Mucosa of descending colon (tissue), 3 donors: ENCODE data around the gene DYNC1H1. TPM values are rescaled to one million over a fixed set of nuclear protein-coding genes. Genes with fewer than 3 reads are reported as not detected.
A peak's percentile ranks its signal among the peaks of the same experiment; 100 is the strongest.

Experiments used
- ATAC-seq: fragments of 200-7000 bp; cut with Tn5 transposase; one replicate; pipeline ENCODE4 v1.9.1; 2020; ENCODE audit warnings: mild to moderate bottlenecking, moderate library complexity
- DNase-seq, 3 donors: peaks; one replicate each; pipeline ENCODE4 v3.0.0-alpha.2; 2020
- H3K36me3 ChIP-seq: fragments of 200-600 bp; one replicate; pipeline ENCODE4 v1.8.0; 2021; ENCODE audit warnings: low read depth, mild to moderate bottlenecking
- H3K4me1 ChIP-seq: fragments of 200-600 bp; one replicate; pipeline ENCODE4 v1.8.0; 2021; ENCODE audit warnings: low read depth, mild to moderate bottlenecking
- H3K4me3 ChIP-seq: fragments of 200-600 bp; one replicate; pipeline ENCODE4 v1.8.0; 2021; ENCODE audit warnings: mild to moderate bottlenecking
- H3K9me3 ChIP-seq: fragments of 200-600 bp; one replicate; pipeline ENCODE4 v1.8.0; 2021; ENCODE audit warnings: mild to moderate bottlenecking
- CTCF ChIP-seq: fragments of 200-600 bp; IDR thresholded peaks from one replicate; pipeline ENCODE4 v1.8.0; 2022; ENCODE audit warnings: antibody characterized with exemption, mild to moderate bottlenecking
- intact Hi-C, 2 donors: fragments of 100-400 bp; cut with DNase I in 1 of 2; cut with micrococcal nuclease in 1 of 2; formaldehyde crosslinking; loops; one replicate each; pipeline versions ENCODE4 v1.11.0 to v1.11.1; 2022; cut with DNase I, micrococcal nuclease
- total RNA-seq, 3 donors: library from RNA; stranded (reverse); fragmentation: NEBNext Ultra II Directional in 2 of 3; extraction: Animal tissue kit (Norgen Biotek cat#: 25700) in 2 of 3; gene quantifications; one replicate each; pipeline versions ENCODE4 v1.2.1 to v1.2.4, GENCODE V29; 2021 to 2023
- donor health status: DM: no; HTN: no; CAD: no; lungs with moderate emphysema.
- donor health status: DM: no; HTN: no; CAD: no.
- donor health status: DM: no; HTN: yes; CAD: no.

Gene DYNC1H1
- total RNA-seq, 3 donors from 2014 or later, result 403 to 547 (median 409) TPM

DNA sequence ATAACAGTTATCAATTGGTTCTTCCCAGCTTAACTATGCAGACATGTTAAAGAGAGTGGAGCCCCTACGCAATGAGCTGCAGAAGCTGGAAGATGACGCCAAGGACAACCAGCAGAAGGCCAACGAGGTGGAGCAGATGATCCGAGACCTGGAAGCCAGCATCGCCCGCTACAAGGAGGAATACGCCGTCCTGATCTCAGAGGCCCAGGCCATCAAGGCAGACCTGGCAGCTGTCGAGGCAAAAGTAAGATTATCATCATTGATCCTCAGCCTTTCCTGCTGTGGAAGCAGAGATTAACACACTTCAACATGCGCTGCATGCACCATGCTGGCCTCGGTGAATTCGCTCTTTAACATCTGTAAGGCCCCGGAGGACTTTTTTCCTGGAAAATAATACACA is 68.9 kb downstream of the DYNC1H1 start:
- peaks cover 49% of the 10 kb centered on the region for H3K36me3 ChIP-seq
- H3K4me1 ChIP-seq, result peaks cover 6% of the 10 kb centered on the region
- intact Hi-C loops, result no loop called here
- ATAC-seq (no peak), DNase-seq (peak in 1 of 3 donors; percentile 17)
- no peak overlapping the region for H3K4me3 ChIP-seq
- H3K9me3 ChIP-seq, result no peaks in the 10 kb centered on the region
- no peak for TF ChIP-seq CTCF

- Histone ChIP-seq H3K4me3 (no peak overlapping the region), H3K9me3 (no peaks in the 10 kb centered on the region), H3K4me1 (no peaks in the 10 kb centered on the region), H3K36me3 (peaks cover 47% of the 10 kb centered on the region)
- TF ChIP-seq CTCF, result no peak
- ATAC-seq, result no peak
- intact Hi-C loops, result no loop called here
- DNase-seq, result no peak
These were observed 69.9 kb downstream of the DYNC1H1 start for GRCh38 chr14:102034301-102034700.

DNA sequence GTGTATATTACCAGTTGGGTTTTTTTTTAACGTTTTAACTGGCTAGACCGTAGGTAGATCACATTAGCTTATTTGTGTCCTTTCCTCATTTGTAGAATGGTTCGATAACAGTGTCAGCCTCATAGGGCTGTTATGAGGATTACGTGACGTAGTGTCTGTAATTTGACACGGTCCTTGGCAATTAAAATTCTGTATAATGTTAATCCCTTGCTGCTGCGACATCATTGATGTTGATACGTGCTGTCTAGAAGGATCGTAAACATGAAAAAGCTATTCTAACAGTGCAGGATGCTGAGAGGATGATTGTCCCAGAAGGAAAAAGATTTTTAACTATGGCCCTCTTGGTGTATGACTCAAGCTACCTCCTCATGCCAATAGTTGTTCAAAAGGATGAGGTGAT is 71.5 kb downstream of the DYNC1H1 start:
- H3K4me1 ChIP-seq, result no peaks in the 10 kb centered on the region
- H3K9me3 ChIP-seq, result no peaks in the 10 kb centered on the region
- peaks cover 48% of the 10 kb centered on the region for H3K36me3 ChIP-seq
- no peak for DNase-seq
- no peak overlapping the region for H3K4me3 ChIP-seq
- TF ChIP-seq CTCF, result no peak
- intact Hi-C loops, result no loop called here
- no peak for ATAC-seq

DNA sequence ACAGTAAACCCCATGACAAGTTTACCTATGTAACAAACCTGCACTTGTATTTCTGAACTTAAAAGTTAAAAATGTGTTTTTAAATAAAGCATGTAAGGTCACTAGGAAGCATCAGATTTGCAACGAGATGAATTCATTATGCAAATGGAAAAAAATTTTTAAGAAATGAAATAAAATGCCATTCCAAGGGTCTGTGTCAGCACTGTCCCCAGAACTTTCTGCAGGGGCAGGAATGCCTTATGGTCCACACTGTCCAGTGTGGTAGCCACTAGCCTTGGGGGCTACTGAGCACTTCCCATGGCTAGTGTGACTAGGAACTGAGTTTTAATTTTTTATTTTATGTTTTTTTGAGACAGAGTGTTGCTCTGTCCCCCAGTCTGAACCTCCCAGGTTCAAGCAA is 73.3 kb downstream of the DYNC1H1 start:
- H3K9me3 ChIP-seq, result no peaks in the 10 kb centered on the region
- ATAC-seq (no peak), DNase-seq (no peak)
- peaks cover 54% of the 10 kb centered on the region for H3K36me3 ChIP-seq
- intact Hi-C loops, result no loop called here
- no peak overlapping the region for H3K4me3 ChIP-seq
- TF ChIP-seq CTCF, result no peak
- H3K4me1 ChIP-seq, result no peaks in the 10 kb centered on the region

GRCh38 chr14:102039157-102039556 is 74.8 kb downstream of the DYNC1H1 start:
- DNase-seq, result no peak
- no peak overlapping the region for H3K4me3 ChIP-seq
- no peak for TF ChIP-seq CTCF
- no peaks in the 10 kb centered on the region for H3K4me1 ChIP-seq
- H3K36me3 ChIP-seq, result peaks cover 61% of the 10 kb centered on the region
- H3K9me3 ChIP-seq, result no peaks in the 10 kb centered on the region
- no peak for ATAC-seq
- intact Hi-C loops, result no loop called here

DNA sequence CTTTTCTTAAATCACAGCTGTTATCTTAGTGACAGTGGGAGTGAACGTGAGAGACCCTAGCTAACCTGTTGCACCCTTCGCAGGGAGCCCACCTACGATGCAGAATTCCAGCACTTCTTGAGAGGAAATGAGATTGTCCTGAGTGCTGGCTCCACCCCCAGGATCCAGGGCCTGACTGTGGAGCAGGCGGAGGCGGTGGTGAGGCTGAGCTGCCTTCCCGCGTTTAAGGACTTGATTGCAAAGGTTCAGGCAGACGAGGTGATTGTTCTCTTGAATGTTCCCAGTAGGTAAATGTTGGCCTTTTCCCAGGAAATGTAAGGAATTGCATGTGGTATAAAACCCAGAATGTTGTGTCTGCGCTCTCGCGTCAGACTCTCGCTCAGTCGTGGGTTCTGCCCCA is 75.8 kb downstream of the DYNC1H1 start:
- Histone ChIP-seq H3K9me3 (no peaks in the 10 kb centered on the region), H3K4me1 (no peaks in the 10 kb centered on the region), H3K4me3 (no peak overlapping the region), H3K36me3 (peaks cover 64% of the 10 kb centered on the region)
- TF ChIP-seq CTCF, result no peak
- ATAC-seq (no peak), DNase-seq (no peak)
- intact Hi-C loops, result loop anchor here (10.0 kb wide), 1 partner anchor 55 kb away; no protein-coding TSS in a partner anchor
